ENCODE measurements around the gene RSRP1.
"Not testable (repeated sequence)": the region's sequence is repeated elsewhere in the genome, so short reads cannot be mapped to it uniquely, and the experiment has no call there.

Gene RSRP1, protein sequence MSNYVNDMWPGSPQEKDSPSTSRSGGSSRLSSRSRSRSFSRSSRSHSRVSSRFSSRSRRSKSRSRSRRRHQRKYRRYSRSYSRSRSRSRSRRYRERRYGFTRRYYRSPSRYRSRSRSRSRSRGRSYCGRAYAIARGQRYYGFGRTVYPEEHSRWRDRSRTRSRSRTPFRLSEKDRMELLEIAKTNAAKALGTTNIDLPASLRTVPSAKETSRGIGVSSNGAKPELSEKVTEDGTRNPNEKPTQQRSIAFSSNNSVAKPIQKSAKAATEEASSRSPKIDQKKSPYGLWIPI

GRCh38 chr1:25247024-25247828 lies at the start of gene RSRP1:
RSRP1 (minus strand) TSS chr1:25247454; CDS start chr1:25246963, 491 bp downstream.
- peak within 1 kb of the TSS; percentile 99 for H3K4me3 ChIP-seq (ENCODE audit: control insufficient read depth, low read depth, low read length)
- peak; percentile 97 for DNase-seq (ENCODE audit: low read depth)
- no peak for TF ChIP-seq CTCF (conservative IDR thresholded peaks at IDR 0.05; ENCODE audit: control insufficient read depth, insufficient read depth, low read depth, low read length)

GRCh38 chr1:25296501-25296900 lies 49.2 kb upstream of the RSRP1 start:
- H3K4me3 ChIP-seq (ENCODE audit: control insufficient read depth, low read depth, low read length); DNase-seq (ENCODE audit: low read depth): not testable (repeated sequence)

DNA sequence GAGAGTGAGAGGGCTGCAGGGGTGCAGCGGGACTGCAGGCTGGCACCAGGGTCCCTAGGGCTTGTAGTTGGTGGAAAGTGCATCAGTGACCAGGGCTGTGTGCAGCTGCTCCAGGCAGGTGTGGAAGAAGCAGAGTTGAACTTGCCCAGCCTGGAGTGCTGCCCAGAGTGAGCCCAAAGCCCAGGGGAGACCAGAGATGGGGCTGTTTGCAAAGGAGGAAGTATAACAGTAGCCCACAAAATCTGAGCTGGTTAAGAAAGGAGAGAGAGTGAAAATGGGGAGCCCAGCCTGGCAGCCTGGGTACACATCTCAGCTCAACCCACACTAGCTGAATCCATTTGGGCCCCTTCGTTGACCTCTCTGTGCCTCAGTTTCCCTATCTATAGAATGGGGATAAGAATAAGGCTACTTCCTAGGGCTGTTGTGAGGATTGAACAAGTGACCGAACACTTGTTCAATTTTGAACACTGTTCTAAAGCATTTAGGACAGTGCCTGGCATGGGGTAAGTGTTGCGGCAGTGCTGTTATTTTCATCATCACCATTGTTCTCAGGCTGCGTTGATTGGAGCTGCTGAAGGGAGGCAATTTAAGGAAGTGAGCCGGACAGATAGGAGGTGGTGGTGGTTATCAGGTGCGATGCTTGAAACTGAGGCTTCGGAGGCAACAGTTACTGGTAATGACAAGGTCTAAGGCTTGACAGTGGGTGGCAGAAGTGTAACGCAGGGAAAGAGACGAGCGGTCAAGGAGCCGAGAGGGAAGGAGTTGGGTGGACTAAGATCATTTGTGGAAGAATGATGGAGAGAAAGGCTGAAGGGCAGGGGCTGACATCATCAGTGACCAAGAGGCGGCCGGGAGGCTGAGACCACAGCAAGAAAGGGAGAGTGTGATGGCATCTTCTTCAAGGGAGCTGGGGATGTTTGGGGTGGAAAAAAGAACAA lies 47.9 kb upstream of the RSRP1 start:
- not testable (repeated sequence) for H3K4me3 ChIP-seq (ENCODE audit: control insufficient read depth, low read depth, low read length)
- DNase-seq (ENCODE audit: low read depth), result peak; percentile 20

GRCh38 chr1:25293426-25293825 lies 46.2 kb upstream of the RSRP1 start:
- not testable (repeated sequence) for DNase-seq (ENCODE audit: low read depth); H3K4me3 ChIP-seq (ENCODE audit: control insufficient read depth, low read depth, low read length)

GRCh38 chr1:25290043-25290442 lies 42.8 kb upstream of the RSRP1 start:
- TF ChIP-seq CTCF (conservative IDR thresholded peaks at IDR 0.05; ENCODE audit: control insufficient read depth, insufficient read depth, low read depth, low read length), result peak; percentile 4
- not testable (repeated sequence) for H3K4me3 ChIP-seq (ENCODE audit: control insufficient read depth, low read depth, low read length); DNase-seq (ENCODE audit: low read depth)

GRCh38 chr1:25288573-25289101 lies 41.4 kb upstream of the RSRP1 start:
- H3K4me3 ChIP-seq (ENCODE audit: control insufficient read depth, low read depth, low read length); DNase-seq (ENCODE audit: low read depth): not testable (repeated sequence)

- not testable (repeated sequence) for DNase-seq (ENCODE audit: low read depth); H3K4me3 ChIP-seq (ENCODE audit: control insufficient read depth, low read depth, low read length)
Measured at GRCh38 chr1:25287164-25287563, 39.9 kb upstream of the RSRP1 start.

GRCh38 chr1:25285862-25286261 lies 38.6 kb upstream of the RSRP1 start:
- DNase-seq (ENCODE audit: low read depth), result not testable (repeated sequence)

DNA sequence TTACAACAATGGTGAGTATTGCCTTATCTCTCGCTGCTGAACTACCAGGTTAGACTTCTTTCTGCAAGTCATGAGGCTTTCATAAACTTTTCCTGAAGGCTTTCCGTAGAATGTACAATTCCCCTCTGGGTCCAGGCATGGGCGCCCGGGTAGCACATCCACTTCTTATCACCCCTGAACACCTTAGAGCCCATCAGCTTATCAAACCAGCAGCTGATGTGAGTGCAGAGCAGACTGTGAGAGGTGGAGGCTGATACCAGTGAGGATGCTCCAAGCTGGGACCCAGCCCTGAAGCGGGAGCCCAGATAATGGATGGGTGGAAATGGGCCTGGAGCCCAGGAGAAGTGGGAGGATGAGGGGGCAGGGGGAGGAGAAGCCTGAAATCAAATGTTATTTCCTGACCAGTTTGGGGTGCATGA lies 32.4 kb upstream of the RSRP1 start:
- H3K4me3 ChIP-seq (ENCODE audit: control insufficient read depth, low read depth, low read length); DNase-seq (ENCODE audit: low read depth): not testable (repeated sequence)

More at GRCh38 chr1:25285862-25286261, 38.6 kb upstream of the RSRP1 start:
- not testable (repeated sequence) for H3K4me3 ChIP-seq (ENCODE audit: control insufficient read depth, low read depth, low read length)

DNA sequence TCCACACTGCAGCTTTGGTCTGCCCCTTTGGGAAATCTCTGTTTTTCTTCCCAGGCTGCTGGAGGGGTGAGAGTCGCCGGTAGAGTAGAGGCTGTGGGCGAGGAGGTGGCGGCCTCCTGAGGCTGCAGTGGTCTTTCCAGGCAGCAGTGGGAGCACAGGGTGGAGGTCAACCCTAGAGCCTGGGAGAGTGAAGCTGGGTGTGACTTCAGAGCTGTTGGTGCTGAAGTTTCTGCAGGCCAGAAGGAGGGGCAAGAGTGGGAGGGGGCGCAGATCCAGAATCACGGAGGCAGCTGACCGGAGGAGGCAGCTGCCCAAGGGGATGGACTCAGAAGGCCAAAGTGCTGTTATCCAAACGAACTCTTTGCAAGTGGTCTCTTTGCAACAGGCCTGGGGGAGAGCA lies 31.5 kb upstream of the RSRP1 start:
- DNase-seq (ENCODE audit: low read depth); H3K4me3 ChIP-seq (ENCODE audit: control insufficient read depth, low read depth, low read length): not testable (repeated sequence)

GRCh38 chr1:25278358-25278757 lies 31.1 kb upstream of the RSRP1 start:
- H3K4me3 ChIP-seq (ENCODE audit: control insufficient read depth, low read depth, low read length), result not testable (repeated sequence)
- peak; percentile 20 for DNase-seq (ENCODE audit: low read depth)

DNA sequence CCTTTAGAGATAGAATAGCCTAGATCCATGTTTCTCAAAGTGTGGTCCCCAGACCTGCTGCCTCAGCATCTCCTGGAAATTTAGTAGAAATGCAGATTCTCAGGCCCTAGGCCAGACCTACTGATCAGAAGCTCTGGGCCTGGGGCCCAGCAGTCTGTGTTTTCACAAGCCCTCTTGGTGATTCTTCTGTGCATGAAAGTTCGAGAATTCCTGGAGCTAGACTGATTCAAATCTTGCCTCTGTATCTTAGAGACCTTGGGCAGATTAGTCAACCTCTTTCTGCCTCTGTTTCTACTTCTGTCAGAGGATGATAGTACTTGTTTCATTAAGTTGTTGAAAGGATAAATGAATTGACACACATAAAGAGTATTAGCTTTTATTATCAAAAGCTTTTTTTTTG lies 30.0 kb upstream of the RSRP1 start:
- DNase-seq (ENCODE audit: low read depth), result not testable (repeated sequence)

DNA sequence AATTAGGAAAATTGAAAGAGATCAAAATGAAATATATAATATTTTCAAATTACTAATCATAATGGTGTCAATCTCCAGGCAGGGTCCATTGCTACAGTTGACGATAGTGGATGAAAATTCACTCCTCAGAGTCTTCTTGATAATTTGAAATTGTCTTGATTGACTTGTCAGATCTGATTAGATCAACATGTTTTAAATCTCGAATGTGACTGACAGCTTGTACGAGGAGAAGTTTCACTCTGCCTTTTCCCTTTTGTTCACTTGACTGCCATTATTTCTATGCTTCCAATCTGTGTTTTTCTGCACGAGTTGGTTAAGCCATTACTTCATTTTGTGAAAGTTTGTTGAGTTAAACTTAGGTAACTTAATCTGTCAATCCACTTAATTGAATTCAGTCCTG lies 28.4 kb upstream of the RSRP1 start:
- H3K4me3 ChIP-seq (ENCODE audit: control insufficient read depth, low read depth, low read length); DNase-seq (ENCODE audit: low read depth): not testable (repeated sequence)

More for the DNA sequence above, 30.0 kb upstream of the RSRP1 start:
- H3K4me3 ChIP-seq (ENCODE audit: control insufficient read depth, low read depth, low read length), result not testable (repeated sequence)

DNA sequence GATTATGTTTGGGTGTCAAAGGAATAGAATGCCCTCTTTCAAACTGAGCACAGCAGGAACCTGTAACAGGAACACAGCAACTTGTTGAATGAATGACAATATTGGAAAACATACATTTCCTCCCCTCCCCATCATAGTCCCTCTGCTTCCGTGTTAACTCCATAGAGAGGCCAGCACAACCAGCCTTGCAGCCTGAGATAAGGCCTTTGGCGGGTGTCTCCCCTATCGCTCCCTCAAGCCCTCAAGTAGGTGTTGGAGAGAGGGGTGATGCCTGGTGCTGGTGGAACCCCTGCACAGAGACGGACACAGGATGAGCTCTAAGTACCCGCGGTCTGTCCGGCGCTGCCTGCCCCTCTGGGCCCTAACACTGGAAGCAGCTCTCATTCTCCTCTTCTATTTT lies 25.0 kb upstream of the RSRP1 start, which contains the start of gene RHD:
Gene RHD (plus strand): TSS at position 272 of the 400 bp plus-strand sequence. CDS start 39 bp downstream, at position 311.
- not testable (repeated sequence) for H3K4me3 ChIP-seq (ENCODE audit: control insufficient read depth, low read depth, low read length); DNase-seq (ENCODE audit: low read depth)

DNA sequence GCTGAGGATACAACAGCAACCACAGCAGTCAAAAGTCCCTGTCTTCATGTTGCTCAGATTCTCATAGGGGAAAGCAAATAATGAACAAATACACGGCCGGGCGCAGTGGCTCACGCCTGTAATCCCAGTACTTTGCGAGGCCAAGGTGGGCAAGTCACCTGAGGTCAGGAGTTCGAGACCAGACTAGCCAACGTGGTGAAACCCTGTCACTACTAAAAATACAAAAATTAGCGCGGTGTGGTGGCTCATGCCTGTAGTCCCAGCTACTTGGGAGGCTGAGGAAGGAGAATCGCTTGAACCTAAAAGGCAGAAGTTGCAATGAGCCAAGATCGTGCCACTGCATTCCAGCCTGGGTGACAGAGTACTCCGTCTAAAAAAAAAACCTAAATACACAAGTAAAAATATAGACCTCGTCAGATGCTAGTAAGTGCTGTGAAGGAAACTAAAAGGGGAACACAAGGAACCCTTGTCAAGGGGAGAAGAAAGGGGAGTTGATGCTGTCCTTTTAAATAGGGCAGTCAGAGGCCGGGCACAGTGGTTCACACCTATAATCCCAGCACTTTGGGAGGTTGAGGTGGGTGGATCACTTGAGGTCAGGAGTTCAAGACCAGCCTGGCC lies 21.0 kb upstream of the RSRP1 start:
- peak overlapping the region; percentile 29 for H3K4me3 ChIP-seq (ENCODE audit: control insufficient read depth, low read depth, low read length)
- not testable (repeated sequence) for DNase-seq (ENCODE audit: low read depth)

Data from fibroblast of mammary gland (primary cell).